KMS-11 (cell line): ENCODE measurements around the gene GRB7.
"Not testable (repeated sequence)": the region's sequence is repeated elsewhere in the genome, so short reads cannot be mapped to it uniquely, and the experiment has no call there.

Experiments used
- H2AFZ ChIP-seq: fragments of 200-600 bp; sonication (generic); 2 replicates; pipeline ENCODE4 v1.6.1; 2016; ENCODE audit warnings: antibody characterized with exemption, mixed run types, low read depth
- H3K27ac ChIP-seq: fragments of 200-600 bp; sonication (generic); 2 replicates; pipeline ENCODE4 v1.6.1; 2016; ENCODE audit warnings: mild to moderate bottlenecking, mixed run types
- H3K27me3 ChIP-seq: fragments of 200-600 bp; sonication (generic); 2 replicates; pipeline ENCODE4 v1.6.1; 2017; ENCODE audit warnings: mild to moderate bottlenecking, low read depth, mixed run types, moderate library complexity; ENCODE audit not compliant: insufficient read depth
- H3K36me3 ChIP-seq: fragments of 200-600 bp; sonication (generic); 2 replicates; pipeline ENCODE4 v1.6.1; 2017; ENCODE audit warnings: mild to moderate bottlenecking, mixed run types; ENCODE audit not compliant: insufficient read depth
- H3K4me1 ChIP-seq: fragments of 200-600 bp; sonication (generic); 2 replicates; pipeline ENCODE4 v1.6.1; 2016; ENCODE audit warnings: mild to moderate bottlenecking, low read depth, mixed run types; ENCODE audit not compliant: poor library complexity, severe bottlenecking
- H3K4me2 ChIP-seq: fragments of 200-600 bp; sonication (generic); 2 replicates; pipeline ENCODE4 v1.7.0; 2016; ENCODE audit warnings: mild to moderate bottlenecking, mixed run types
- H3K4me3 ChIP-seq: fragments of 200-600 bp; sonication (generic); IDR thresholded peaks from 2 replicates; pipeline ENCODE4 v1.6.1; 2017; ENCODE audit warnings: low read depth, low read length, mixed read lengths; ENCODE audit not compliant: insufficient read depth
- H3K79me2 ChIP-seq: fragments of 200-600 bp; sonication (generic); 2 replicates; pipeline ENCODE4 v1.6.1; 2016; ENCODE audit warnings: low read depth, mixed run types; ENCODE audit not compliant: insufficient read depth
- H3K9ac ChIP-seq: fragments of 200-600 bp; sonication (generic); 2 replicates; pipeline ENCODE4 v1.6.1; 2016; ENCODE audit warnings: mild to moderate bottlenecking, mixed run types
- H4K20me1 ChIP-seq: fragments of 200-600 bp; sonication (generic); 2 replicates; pipeline ENCODE4 v1.6.1; 2016; ENCODE audit warnings: mild to moderate bottlenecking, mixed run types; ENCODE audit not compliant: insufficient read depth
- TF ChIP-seq, protein P1 (sequence below): fragments of 200-600 bp; sonication (generic); conservative IDR thresholded peaks from 2 replicates; pipeline ENCODE4 v1.6.1; 2017; ENCODE audit warnings: low read depth, mild to moderate bottlenecking, antibody characterized with exemption, low read length, moderate library complexity, mixed read lengths

GRB7 gene

DNA sequence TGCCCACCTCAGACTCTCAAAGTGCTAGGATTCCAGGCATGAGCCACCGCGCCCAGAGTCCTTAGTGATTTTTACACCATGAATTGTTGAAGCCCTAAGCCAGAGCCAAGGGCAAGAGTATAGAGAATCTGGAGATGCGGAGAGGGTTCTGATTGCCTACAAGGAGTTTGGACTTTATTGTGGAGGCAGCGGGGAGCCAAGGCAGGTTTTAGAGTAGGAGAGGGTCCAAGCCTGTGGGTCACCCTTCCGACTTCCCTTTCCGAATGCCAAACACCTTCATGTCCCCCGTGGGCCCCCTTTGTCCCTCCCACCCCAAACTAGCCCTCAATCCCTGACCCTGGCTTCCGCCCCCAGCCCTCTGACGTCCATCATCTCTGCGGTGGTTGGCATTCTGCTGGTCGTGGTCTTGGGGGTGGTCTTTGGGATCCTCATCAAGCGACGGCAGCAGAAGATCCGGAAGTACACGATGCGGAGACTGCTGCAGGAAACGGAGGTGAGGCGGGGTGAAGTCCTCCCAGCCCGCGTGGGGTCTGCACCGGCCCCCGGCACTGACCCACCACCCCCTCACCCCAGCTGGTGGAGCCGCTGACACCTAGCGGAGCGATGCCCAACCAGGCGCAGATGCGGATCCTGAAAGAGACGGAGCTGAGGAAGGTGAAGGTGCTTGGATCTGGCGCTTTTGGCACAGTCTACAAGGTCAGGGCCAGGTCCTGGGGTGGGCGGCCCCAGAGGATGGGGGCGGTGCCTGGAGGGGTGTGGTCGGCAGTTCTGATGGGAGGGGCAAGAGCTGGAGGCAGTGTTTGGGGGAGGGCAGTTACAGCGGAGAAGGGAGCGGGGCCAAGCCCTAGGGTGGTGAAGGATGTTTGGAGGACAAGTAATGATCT lies 14.5 kb upstream of the GRB7 start:
- Histone ChIP-seq H3K4me3 (no peak overlapping the region), H3K4me1 (no peaks in the 10 kb centered on the region), H3K27me3 (no peaks in the 10 kb centered on the region), H3K4me2 (no peak overlapping the region), H3K27ac (no peak overlapping the region), H4K20me1 (no peaks in the 10 kb centered on the region), H2AFZ (no peak overlapping the region), H3K9ac (no peak overlapping the region), H3K79me2 (no peaks in the 10 kb centered on the region), H3K36me3 (no peaks in the 10 kb centered on the region)
- TF ChIP-seq, protein P1, sequence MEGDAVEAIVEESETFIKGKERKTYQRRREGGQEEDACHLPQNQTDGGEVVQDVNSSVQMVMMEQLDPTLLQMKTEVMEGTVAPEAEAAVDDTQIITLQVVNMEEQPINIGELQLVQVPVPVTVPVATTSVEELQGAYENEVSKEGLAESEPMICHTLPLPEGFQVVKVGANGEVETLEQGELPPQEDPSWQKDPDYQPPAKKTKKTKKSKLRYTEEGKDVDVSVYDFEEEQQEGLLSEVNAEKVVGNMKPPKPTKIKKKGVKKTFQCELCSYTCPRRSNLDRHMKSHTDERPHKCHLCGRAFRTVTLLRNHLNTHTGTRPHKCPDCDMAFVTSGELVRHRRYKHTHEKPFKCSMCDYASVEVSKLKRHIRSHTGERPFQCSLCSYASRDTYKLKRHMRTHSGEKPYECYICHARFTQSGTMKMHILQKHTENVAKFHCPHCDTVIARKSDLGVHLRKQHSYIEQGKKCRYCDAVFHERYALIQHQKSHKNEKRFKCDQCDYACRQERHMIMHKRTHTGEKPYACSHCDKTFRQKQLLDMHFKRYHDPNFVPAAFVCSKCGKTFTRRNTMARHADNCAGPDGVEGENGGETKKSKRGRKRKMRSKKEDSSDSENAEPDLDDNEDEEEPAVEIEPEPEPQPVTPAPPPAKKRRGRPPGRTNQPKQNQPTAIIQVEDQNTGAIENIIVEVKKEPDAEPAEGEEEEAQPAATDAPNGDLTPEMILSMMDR, result no peak

DNA sequence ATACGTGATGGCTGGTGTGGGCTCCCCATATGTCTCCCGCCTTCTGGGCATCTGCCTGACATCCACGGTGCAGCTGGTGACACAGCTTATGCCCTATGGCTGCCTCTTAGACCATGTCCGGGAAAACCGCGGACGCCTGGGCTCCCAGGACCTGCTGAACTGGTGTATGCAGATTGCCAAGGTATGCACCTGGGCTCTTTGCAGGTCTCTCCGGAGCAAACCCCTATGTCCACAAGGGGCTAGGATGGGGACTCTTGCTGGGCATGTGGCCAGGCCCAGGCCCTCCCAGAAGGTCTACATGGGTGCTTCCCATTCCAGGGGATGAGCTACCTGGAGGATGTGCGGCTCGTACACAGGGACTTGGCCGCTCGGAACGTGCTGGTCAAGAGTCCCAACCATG lies 13.0 kb upstream of the GRB7 start:
- Histone ChIP-seq H3K79me2 (peaks cover 9% of the 10 kb centered on the region), H3K36me3 (no peaks in the 10 kb centered on the region), H3K9ac (no peak overlapping the region), H3K4me2 (no peak overlapping the region), H3K27ac (no peak overlapping the region), H3K4me3 (no peak overlapping the region), H2AFZ (no peak overlapping the region), H4K20me1 (no peaks in the 10 kb centered on the region), H3K27me3 (no peaks in the 10 kb centered on the region), H3K4me1 (peaks cover 7% of the 10 kb centered on the region)
- TF ChIP-seq, protein P1, result no peak

DNA sequence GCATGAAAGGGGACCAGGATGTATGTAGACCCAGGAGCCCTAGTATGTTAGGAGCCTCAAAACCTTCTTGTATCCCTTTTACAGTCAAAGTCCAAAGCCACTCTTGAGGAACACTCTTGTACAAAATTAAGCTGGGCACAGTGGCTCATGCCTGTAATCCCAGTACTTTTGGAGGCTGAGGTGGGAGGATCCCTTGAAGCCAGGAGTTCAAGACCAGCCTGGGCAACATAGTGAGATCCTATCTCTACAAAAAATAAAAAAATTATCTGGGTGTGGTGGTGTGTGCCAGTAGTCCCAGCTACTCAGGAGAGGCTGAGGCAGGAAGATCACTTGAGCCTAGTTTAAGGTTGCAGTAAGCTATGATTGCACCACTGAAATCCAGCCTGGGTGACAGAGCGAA lies 11.8 kb upstream of the GRB7 start:
- not testable (repeated sequence) for H3K4me2 ChIP-seq, H3K4me3 ChIP-seq, H3K36me3 ChIP-seq, H3K27ac ChIP-seq, H3K9ac ChIP-seq, H4K20me1 ChIP-seq, H2AFZ ChIP-seq, H3K27me3 ChIP-seq
- H3K79me2 ChIP-seq, result peaks cover 13% of the 10 kb centered on the region
- H3K4me1 ChIP-seq, result peaks cover 11% of the 10 kb centered on the region

DNA sequence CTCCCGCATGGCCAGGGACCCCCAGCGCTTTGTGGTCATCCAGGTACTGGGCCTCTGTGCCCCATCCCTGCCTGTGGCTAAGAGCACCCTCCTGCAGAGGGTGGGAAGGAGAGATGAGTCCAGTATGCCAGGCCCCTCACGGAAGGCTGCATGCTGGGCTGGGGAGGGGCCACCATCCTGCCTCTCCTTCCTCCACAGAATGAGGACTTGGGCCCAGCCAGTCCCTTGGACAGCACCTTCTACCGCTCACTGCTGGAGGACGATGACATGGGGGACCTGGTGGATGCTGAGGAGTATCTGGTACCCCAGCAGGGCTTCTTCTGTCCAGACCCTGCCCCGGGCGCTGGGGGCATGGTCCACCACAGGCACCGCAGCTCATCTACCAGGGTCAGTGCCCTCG lies 11.1 kb upstream of the GRB7 start:
- H3K4me2 ChIP-seq, result no peak overlapping the region
- H3K36me3 ChIP-seq, result no peaks in the 10 kb centered on the region
- H3K79me2 ChIP-seq, result peaks cover 13% of the 10 kb centered on the region
- no peak overlapping the region for H3K9ac ChIP-seq
- peaks cover 15% of the 10 kb centered on the region for H3K4me1 ChIP-seq
- H3K4me3 ChIP-seq, result no peak overlapping the region
- H3K27ac ChIP-seq, result no peak overlapping the region
- TF ChIP-seq, protein P1, result no peak
- H3K27me3 ChIP-seq, result no peaks in the 10 kb centered on the region
- no peak overlapping the region for H2AFZ ChIP-seq
- no peaks in the 10 kb centered on the region for H4K20me1 ChIP-seq

DNA sequence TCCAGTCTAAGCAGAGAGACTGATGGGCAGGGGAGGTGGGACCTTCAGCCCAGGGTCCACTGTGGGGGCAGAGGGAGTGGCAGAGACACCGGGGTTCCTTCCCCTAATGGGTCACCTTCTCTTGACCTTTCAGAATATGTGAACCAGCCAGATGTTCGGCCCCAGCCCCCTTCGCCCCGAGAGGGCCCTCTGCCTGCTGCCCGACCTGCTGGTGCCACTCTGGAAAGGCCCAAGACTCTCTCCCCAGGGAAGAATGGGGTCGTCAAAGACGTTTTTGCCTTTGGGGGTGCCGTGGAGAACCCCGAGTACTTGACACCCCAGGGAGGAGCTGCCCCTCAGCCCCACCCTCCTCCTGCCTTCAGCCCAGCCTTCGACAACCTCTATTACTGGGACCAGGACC lies 10.2 kb upstream of the GRB7 start:
- no peak overlapping the region for H3K4me2 ChIP-seq
- H2AFZ ChIP-seq, result no peak overlapping the region
- peaks cover 15% of the 10 kb centered on the region for H3K4me1 ChIP-seq
- TF ChIP-seq, protein P1, result no peak
- H3K36me3 ChIP-seq, result no peaks in the 10 kb centered on the region
- peaks cover 13% of the 10 kb centered on the region for H3K79me2 ChIP-seq
- H3K9ac ChIP-seq, result no peak overlapping the region
- no peak overlapping the region for H3K27ac ChIP-seq
- H4K20me1 ChIP-seq, result no peaks in the 10 kb centered on the region
- no peaks in the 10 kb centered on the region for H3K27me3 ChIP-seq
- H3K4me3 ChIP-seq, result no peak overlapping the region
